Liver (tissue), 9 donors: ENCODE results near the gene CAMKMT. TPM values are rescaled to one million over a fixed set of nuclear protein-coding genes. Genes with fewer than 3 reads are reported as not detected.

ENCODE experiments used
- DNase-seq: peaks from one replicate; pipeline ENCODE4 v3.0.0-alpha.2; 2017; ENCODE audit warnings: low spot score
- H3K27ac ChIP-seq, 2 donors: one replicate each; pipeline ENCODE4 v1.7.0; 2013; ENCODE audit warnings: inconsistent platforms in 2 of 2, low read length in 2 of 2, control low read depth in 1 of 2, low read depth in 1 of 2, mild to moderate bottlenecking in 1 of 2
- H3K27me3 ChIP-seq, 4 donors: one replicate each; pipeline versions ENCODE4 v1.6.1 to v1.7.0; 2013; ENCODE audit warnings: low read length in 3 of 4, inconsistent platforms in 1 of 4, mild to moderate bottlenecking in 1 of 4, moderate library complexity in 1 of 4; ENCODE audit not compliant: control insufficient read depth in 4 of 4, insufficient read depth in 4 of 4
- H3K36me3 ChIP-seq, 4 donors: one replicate each; pipeline versions ENCODE4 v1.6.1 to v1.7.0; 2013; ENCODE audit warnings: low read length in 3 of 4, mild to moderate bottlenecking in 3 of 4, low read depth in 1 of 4, moderate library complexity in 1 of 4; ENCODE audit not compliant: control insufficient read depth in 4 of 4, insufficient read depth in 3 of 4
- H3K4me1 ChIP-seq, 4 donors: one replicate each; pipeline versions ENCODE4 v1.6.1 to v1.7.0; 2013; ENCODE audit warnings: low read length in 3 of 4, mild to moderate bottlenecking in 3 of 4, moderate library complexity in 1 of 4; ENCODE audit not compliant: control insufficient read depth in 4 of 4, insufficient read depth in 4 of 4
- H3K4me3 ChIP-seq, 3 donors: one replicate each; pipeline versions ENCODE4 v1.6.1 to v1.7.0; 2013; ENCODE audit warnings: low read length in 3 of 3, control low read depth in 1 of 3, low read depth in 1 of 3, mild to moderate bottlenecking in 1 of 3
- H3K9ac ChIP-seq, 2 donors: one replicate each; pipeline ENCODE4 v1.7.0; 2013; ENCODE audit warnings: low read length in 2 of 2, mild to moderate bottlenecking in 2 of 2, moderate library complexity in 2 of 2, control low read depth in 1 of 2, low read depth in 1 of 2
- H3K9me3 ChIP-seq, 4 donors: one replicate each; pipeline versions ENCODE4 v1.6.1 to v1.7.0; 2013; ENCODE audit warnings: low read length in 3 of 4; ENCODE audit not compliant: control insufficient read depth in 4 of 4
- EGR1 ChIP-seq, 2 donors: IDR thresholded peaks; 2 replicates each; pipeline ENCODE4 v1.6.1; 2016 to 2018; ENCODE audit warnings: antibody characterized with exemption in 2 of 2, low read depth in 2 of 2
- FOXA1 ChIP-seq: IDR thresholded peaks from 2 replicates; pipeline ENCODE4 v1.6.1; 2016; ENCODE audit warnings: antibody characterized with exemption
- FOXA2 ChIP-seq: IDR thresholded peaks from 2 replicates; pipeline ENCODE4 v1.6.1; 2016; ENCODE audit warnings: antibody characterized with exemption
- GABPA ChIP-seq, 2 donors: IDR thresholded peaks in 1 of 2; conservative IDR thresholded peaks in 1 of 2; 2 replicates each; pipeline ENCODE4 v1.6.1; 2016; ENCODE audit warnings: antibody characterized with exemption in 2 of 2, mild to moderate bottlenecking in 1 of 2, moderate library complexity in 1 of 2
- HNF4A ChIP-seq, 2 donors: conservative IDR thresholded peaks; 2 replicates each; pipeline ENCODE4 v1.6.1; 2016; ENCODE audit warnings: antibody characterized with exemption in 2 of 2, mild to moderate bottlenecking in 2 of 2
- HNF4G ChIP-seq: IDR thresholded peaks from 2 replicates; pipeline ENCODE4 v1.6.1; 2016; ENCODE audit warnings: antibody characterized with exemption
- JUND ChIP-seq, 2 donors: IDR thresholded peaks; 2 replicates each; pipeline ENCODE4 v1.6.1; 2016; ENCODE audit warnings: antibody characterized with exemption in 2 of 2
- MAX ChIP-seq: IDR thresholded peaks from 2 replicates; pipeline ENCODE4 v1.6.1; 2016; ENCODE audit warnings: antibody characterized with exemption
- NR2F2 ChIP-seq: IDR thresholded peaks from 2 replicates; pipeline ENCODE4 v1.6.1; 2016; ENCODE audit warnings: antibody characterized with exemption
- RAD21 ChIP-seq, 2 donors: IDR thresholded peaks; 2 replicates each; pipeline ENCODE4 v1.6.1; 2016; ENCODE audit warnings: antibody characterized with exemption in 2 of 2, mild to moderate bottlenecking in 2 of 2
- RXRA ChIP-seq, 2 donors: IDR thresholded peaks; 2 replicates each; pipeline ENCODE4 v1.6.1; 2017 to 2018; ENCODE audit warnings: antibody characterized with exemption in 2 of 2, mild to moderate bottlenecking in 1 of 2
- SP1 ChIP-seq: IDR thresholded peaks from 2 replicates; pipeline ENCODE4 v1.6.1; 2018; ENCODE audit warnings: antibody characterized with exemption, mild to moderate bottlenecking
- TAF1 ChIP-seq: conservative IDR thresholded peaks from 2 replicates; pipeline ENCODE4 v1.6.1; 2016; ENCODE audit warnings: antibody characterized with exemption, mild to moderate bottlenecking
- YY1 ChIP-seq: IDR thresholded peaks from 2 replicates; pipeline ENCODE4 v1.6.1; 2016; ENCODE audit warnings: antibody characterized with exemption, mild to moderate bottlenecking
- ZBTB33 ChIP-seq: IDR thresholded peaks from 2 replicates; pipeline ENCODE4 v1.6.1; 2016; ENCODE audit warnings: antibody characterized with exemption
- WGBS: extraction: QIAGEN DNeasy Blood & Tissue Kit; methylation state at CpG from one replicate; pipeline ENCODE4 v1.1.7; 2013; 5-methylcytosine and 5-hydroxymethylcytosine counted together
- polyA plus RNA-seq, 2 donors: library from polyadenylated mRNA; stranded (reverse) in 1 of 2; unstranded in 1 of 2; fragments of 200-250 nt in 1 of 2; fragments of >200 nt in 1 of 2; fragmentation: Nextera tagmentation in 1 of 2; extraction: Ambion mirVana in 1 of 2; gene quantifications; one replicate each; pipeline versions ENCODE4 v1.2.1 to v1.2.3, GENCODE V29; 2013 to 2015
- total RNA-seq, 2 donors: library from RNA; depleted of rRNA; stranded (reverse); fragments of >200 nt; gene quantifications; one replicate each; pipeline ENCODE4 v1.2.3, GENCODE V29; 2014
- TF ChIP-seq, protein P1 (sequence below): fragments of 150-350 bp; IDR thresholded peaks from 2 replicates; pipeline ENCODE4 v1.5.1; 2017; ENCODE audit warnings: improper control_type of control experiment, low read depth, low read length; ENCODE audit not compliant: missing input control
- TF ChIP-seq, protein P2 (sequence below): IDR thresholded peaks from 2 replicates; pipeline ENCODE4 v1.6.1; 2016; ENCODE audit warnings: antibody characterized with exemption
- TF ChIP-seq, protein P3 (sequence below): IDR thresholded peaks from 2 replicates; pipeline ENCODE4 v1.6.1; 2016; ENCODE audit warnings: antibody characterized with exemption, mild to moderate bottlenecking
- donor health status: healthy.
- donor health status: healthy.
- donor health status: healthy.
- donor health status: healthy.
- donor health status: healthy.

CAMKMT gene
- total and polyA plus RNA-seq, 4 donors: 1.5 to 12.7 (median 7.1) TPM

DNA sequence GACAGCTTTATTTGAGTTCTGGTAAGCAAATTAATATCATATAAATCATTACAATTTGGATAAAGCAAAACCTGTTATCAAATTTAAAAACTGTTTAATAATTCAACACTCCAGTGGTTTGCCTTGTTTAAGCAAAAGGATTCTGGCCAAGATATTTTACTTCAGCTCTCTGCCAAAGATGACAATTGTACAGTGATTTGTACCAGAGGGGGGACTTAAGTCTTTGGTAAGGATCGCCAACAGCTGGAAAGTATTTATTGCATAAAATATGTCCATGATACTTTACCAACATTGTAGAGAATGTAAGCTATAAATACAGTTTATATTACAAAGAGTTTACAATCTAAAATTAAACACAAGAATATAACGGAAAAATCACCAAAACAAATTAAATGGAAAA is 14.2 kb upstream of the CAMKMT start:
- Histone ChIP-seq H3K27ac (no peak overlapping the region), H3K9ac (no peak overlapping the region), H3K4me1 (peaks cover 0 to 3% (median 0%) of the 10 kb centered on the region in 4 donors), H3K9me3 (no peaks in the 10 kb centered on the region), H3K36me3 (peaks cover 2 to 10% (median 6%) of the 10 kb centered on the region in 4 donors), H3K4me3 (no peak overlapping the region), H3K27me3 (no peaks in the 10 kb centered on the region)
- TF ChIP-seq ZBTB33 (no peak), RAD21 (IDR thresholded peaks at IDR 0.05) (no peak), GABPA (IDR thresholded peaks at IDR 0.05 in 1 of 2, conservative IDR thresholded peaks at IDR 0.05 in 1 of 2) (no peak), NR2F2 (no peak), HNF4G (no peak), YY1 (no peak), FOXA1 (no peak), FOXA2 (no peak), SP1 (no peak), JUND (IDR thresholded peaks at IDR 0.05) (no peak), RXRA (IDR thresholded peaks at IDR 0.05) (no peak), TAF1 (no peak), MAX (no peak), EGR1 (IDR thresholded peaks at IDR 0.05; ENCODE audit: low read depth in 2 of 2) (no peak), HNF4A (conservative IDR thresholded peaks at IDR 0.05) (no peak)
- TF ChIP-seq, protein P1, sequence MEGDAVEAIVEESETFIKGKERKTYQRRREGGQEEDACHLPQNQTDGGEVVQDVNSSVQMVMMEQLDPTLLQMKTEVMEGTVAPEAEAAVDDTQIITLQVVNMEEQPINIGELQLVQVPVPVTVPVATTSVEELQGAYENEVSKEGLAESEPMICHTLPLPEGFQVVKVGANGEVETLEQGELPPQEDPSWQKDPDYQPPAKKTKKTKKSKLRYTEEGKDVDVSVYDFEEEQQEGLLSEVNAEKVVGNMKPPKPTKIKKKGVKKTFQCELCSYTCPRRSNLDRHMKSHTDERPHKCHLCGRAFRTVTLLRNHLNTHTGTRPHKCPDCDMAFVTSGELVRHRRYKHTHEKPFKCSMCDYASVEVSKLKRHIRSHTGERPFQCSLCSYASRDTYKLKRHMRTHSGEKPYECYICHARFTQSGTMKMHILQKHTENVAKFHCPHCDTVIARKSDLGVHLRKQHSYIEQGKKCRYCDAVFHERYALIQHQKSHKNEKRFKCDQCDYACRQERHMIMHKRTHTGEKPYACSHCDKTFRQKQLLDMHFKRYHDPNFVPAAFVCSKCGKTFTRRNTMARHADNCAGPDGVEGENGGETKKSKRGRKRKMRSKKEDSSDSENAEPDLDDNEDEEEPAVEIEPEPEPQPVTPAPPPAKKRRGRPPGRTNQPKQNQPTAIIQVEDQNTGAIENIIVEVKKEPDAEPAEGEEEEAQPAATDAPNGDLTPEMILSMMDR: no peak
- TF ChIP-seq, protein P2, sequence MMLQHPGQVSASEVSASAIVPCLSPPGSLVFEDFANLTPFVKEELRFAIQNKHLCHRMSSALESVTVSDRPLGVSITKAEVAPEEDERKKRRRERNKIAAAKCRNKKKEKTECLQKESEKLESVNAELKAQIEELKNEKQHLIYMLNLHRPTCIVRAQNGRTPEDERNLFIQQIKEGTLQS: no peak
- TF ChIP-seq, protein P3, sequence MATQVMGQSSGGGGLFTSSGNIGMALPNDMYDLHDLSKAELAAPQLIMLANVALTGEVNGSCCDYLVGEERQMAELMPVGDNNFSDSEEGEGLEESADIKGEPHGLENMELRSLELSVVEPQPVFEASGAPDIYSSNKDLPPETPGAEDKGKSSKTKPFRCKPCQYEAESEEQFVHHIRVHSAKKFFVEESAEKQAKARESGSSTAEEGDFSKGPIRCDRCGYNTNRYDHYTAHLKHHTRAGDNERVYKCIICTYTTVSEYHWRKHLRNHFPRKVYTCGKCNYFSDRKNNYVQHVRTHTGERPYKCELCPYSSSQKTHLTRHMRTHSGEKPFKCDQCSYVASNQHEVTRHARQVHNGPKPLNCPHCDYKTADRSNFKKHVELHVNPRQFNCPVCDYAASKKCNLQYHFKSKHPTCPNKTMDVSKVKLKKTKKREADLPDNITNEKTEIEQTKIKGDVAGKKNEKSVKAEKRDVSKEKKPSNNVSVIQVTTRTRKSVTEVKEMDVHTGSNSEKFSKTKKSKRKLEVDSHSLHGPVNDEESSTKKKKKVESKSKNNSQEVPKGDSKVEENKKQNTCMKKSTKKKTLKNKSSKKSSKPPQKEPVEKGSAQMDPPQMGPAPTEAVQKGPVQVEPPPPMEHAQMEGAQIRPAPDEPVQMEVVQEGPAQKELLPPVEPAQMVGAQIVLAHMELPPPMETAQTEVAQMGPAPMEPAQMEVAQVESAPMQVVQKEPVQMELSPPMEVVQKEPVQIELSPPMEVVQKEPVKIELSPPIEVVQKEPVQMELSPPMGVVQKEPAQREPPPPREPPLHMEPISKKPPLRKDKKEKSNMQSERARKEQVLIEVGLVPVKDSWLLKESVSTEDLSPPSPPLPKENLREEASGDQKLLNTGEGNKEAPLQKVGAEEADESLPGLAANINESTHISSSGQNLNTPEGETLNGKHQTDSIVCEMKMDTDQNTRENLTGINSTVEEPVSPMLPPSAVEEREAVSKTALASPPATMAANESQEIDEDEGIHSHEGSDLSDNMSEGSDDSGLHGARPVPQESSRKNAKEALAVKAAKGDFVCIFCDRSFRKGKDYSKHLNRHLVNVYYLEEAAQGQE: no peak
- WGBS: 88% methylated on average over 2 of the region's 2 CpGs
- no peak for DNase-seq
